PC-9 (cell line): ENCODE measurements around the gene TMEM185B. TPM values are rescaled to one million over a fixed set of nuclear protein-coding genes. Genes with fewer than 3 reads are reported as not detected.

Experiments used
- Bru-seq: library from RNA; stranded (reverse); fragments of 400-500 nt; gene quantifications from one replicate; lab custom pipeline; 2021; lab: Mats Ljungman, UMichigan
- BruChase-seq, 2 experiments: library from RNA; stranded (reverse); fragments of 400-500 nt; gene quantifications; one replicate each; lab custom pipeline; 2021; lab: Mats Ljungman, UMichigan
- BruUV-seq: library from RNA; stranded (reverse); fragments of 400-500 nt; replicated peaks from 2 replicates; lab custom pipeline; 2021; lab: Mats Ljungman, UMichigan
- CTCF ChIA-PET: fragments of 300-600 bp; sonication (Branson Sonifier 250); formaldehyde crosslinking; loops from one replicate; lab custom pipeline; 2022; ENCODE audit warnings: antibody characterized with exemption; lab: Charles Lee
- POLR2A ChIA-PET: fragments of 300-600 bp; sonication (Branson Sonifier 250); formaldehyde crosslinking; loops from one replicate; lab custom pipeline; 2022; ENCODE audit warnings: antibody characterized with exemption; ENCODE audit not compliant: unreplicated experiment; lab: Charles Lee
- DNase-seq, 2 experiments: peaks; one replicate each; pipeline versions ENCODE4 v3.0.0 to v3.0.0-alpha.2; 2015 to 2022; ENCODE audit warnings: mixed read lengths in 1 of 2
- H2AFZ ChIP-seq: fragments of 200-600 bp; sonication (generic); 2 replicates; pipeline ENCODE4 v1.8.1; 2017; ENCODE audit warnings: antibody characterized with exemption
- H3F3A ChIP-seq: fragments of 200-600 bp; sonication (generic); 2 replicates; pipeline ENCODE4 v1.8.1; 2017; ENCODE audit warnings: antibody characterized with exemption, mild to moderate bottlenecking, low read depth; ENCODE audit not compliant: insufficient read depth
- H3K27ac ChIP-seq: fragments of 200-600 bp; sonication (generic); 2 replicates; pipeline ENCODE4 v1.6.1; 2016; ENCODE audit warnings: mixed run types
- H3K27me3 ChIP-seq: fragments of 200-600 bp; sonication (generic); 2 replicates; pipeline ENCODE4 v1.6.1; 2016; ENCODE audit warnings: low read depth, mixed run types; ENCODE audit not compliant: insufficient read depth
- H3K36me3 ChIP-seq: fragments of 200-600 bp; sonication (generic); 2 replicates; pipeline ENCODE4 v1.6.1; 2016; ENCODE audit warnings: low read depth, mixed run types
- H3K4me1 ChIP-seq: fragments of 200-600 bp; sonication (generic); replicated peaks from 2 replicates; pipeline ENCODE4 v1.6.1; 2016; ENCODE audit warnings: mixed run types; ENCODE audit not compliant: insufficient read depth
- H3K4me2 ChIP-seq: fragments of 200-600 bp; sonication (generic); 2 replicates; pipeline ENCODE4 v1.6.1; 2017; ENCODE audit warnings: mixed run types
- H3K4me3 ChIP-seq: fragments of 200-600 bp; sonication (generic); 2 replicates; pipeline ENCODE4 v1.6.1; 2016; ENCODE audit warnings: mixed run types
- H3K79me2 ChIP-seq: fragments of 200-600 bp; sonication (generic); 2 replicates; pipeline ENCODE4 v1.6.1; 2017; ENCODE audit warnings: low read depth, mixed run types
- H3K9me2 ChIP-seq: fragments of 200-600 bp; sonication (generic); 2 replicates; pipeline ENCODE4 v1.8.1; 2017; ENCODE audit warnings: mild to moderate bottlenecking; ENCODE audit not compliant: insufficient read depth
- H3K9me3 ChIP-seq: fragments of 200-600 bp; sonication (generic); 2 replicates; pipeline ENCODE4 v1.8.1; 2016; ENCODE audit warnings: low read depth; ENCODE audit not compliant: insufficient read depth
- H4K20me1 ChIP-seq: fragments of 200-600 bp; sonication (generic); 2 replicates; pipeline ENCODE4 v1.8.1; 2017; ENCODE audit not compliant: insufficient read depth
- CTCF ChIP-seq: fragments of 200-600 bp; sonication (generic); conservative IDR thresholded peaks from 2 replicates; pipeline ENCODE4 v1.6.1; 2017; ENCODE audit warnings: mixed run types, antibody characterized with exemption, mild to moderate bottlenecking, moderate library complexity
- EZH2 ChIP-seq: fragments of 200-600 bp; sonication (generic); IDR thresholded peaks from 2 replicates; pipeline ENCODE4 v1.8.0; 2017; ENCODE audit warnings: antibody characterized with exemption, low read depth
- intact Hi-C: fragments of 100-400 bp; cut with micrococcal nuclease; formaldehyde crosslinking; loops from one replicate; pipeline ENCODE4 v1.10.0; 2022; ENCODE audit not compliant: unreplicated experiment
- long read RNA-seq: library from polyadenylated mRNA; stranded (forward); transcript quantifications from one replicate; pipeline ENCODE4 v2.0.0, GENCODE V29; 2022
- total RNA-seq: library from RNA; stranded (reverse); gene quantifications from 2 replicates; pipeline ENCODE4 v1.2.3, GENCODE V29; 2021

Gene TMEM185B
- total RNA-seq (23.5 and 30.3 TPM in 2 replicates), Bru-seq, nascent RNA (percentile 81 among the genes with signal in this experiment), BruChase-seq, experiment 1, labeled RNA remaining after a 2-hour chase (percentile 90 among the genes with signal in this experiment), BruChase-seq, experiment 2, labeled RNA remaining after a 6-hour chase (percentile 97 among the genes with signal in this experiment)
- long read RNA-seq, transcript TMEM185B-201 (1 exons, 2,131 nt), result major isoform, 33 of 33 reads
- long read RNA-seq, partial matches to known transcripts, result 0 of 33 reads
- long read RNA-seq, other reads (novel, unspliced or antisense), result 0 of 33 reads

DNA sequence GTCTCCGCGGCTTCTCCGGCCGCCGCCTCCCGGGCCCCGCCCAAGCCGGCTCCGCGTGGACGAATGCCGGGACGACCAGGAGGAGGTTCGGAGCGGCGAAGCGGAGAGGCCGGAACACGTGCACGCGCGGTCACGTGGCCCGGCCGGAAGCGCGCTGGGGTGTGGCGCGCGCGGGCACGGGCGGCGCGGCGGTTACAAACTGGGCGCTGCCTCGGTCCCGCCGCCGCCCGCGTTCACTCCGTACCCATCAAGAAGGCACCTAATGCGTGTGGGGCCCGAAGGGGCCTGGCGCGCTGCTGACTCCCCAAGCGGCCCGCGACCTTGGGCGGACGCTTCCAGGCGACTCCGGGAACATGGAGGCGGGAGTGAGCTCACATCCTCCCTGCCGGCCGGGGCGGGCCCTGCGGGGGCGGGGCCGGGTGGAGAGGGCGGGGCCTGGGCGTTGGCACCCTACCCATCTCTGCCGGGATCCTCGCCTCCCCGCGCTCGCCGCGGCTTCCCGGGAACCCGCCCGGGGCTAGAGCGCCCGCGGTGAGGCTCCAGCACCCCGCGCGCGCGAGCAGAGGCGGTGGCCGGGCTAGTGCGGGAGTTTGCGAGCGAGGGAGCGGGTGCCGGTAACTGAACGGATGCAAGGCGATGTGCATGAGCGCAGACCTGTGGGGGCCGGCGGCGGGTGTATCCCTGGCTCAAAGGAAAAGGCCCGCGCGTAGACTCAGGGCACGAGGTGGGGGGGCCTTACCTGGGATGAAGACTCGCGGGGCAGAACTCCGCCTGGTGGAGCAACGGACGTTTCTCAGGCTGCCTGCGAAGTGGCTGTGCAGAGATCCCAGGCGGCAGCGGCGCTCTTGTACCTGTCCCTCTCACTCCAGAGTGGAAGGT, at the start of gene TMEM185B:
TSS of gene TMEM185B (minus strand) at position 367 of the 879 bp plus-strand sequence. CDS start 424 bp downstream, outside the sequence.
- ChIA-PET POLR2A (interaction anchor here (0.5 to 1.2 kb wide), 10 partner anchors 9 to 557 kb away, joined by 3 to 30 read pairs (median 4); partner anchors contain the start of genes PTPN4 and RALB), CTCF (interaction anchor here (0.6 to 1.4 kb wide), 5 partner anchors 16 to 845 kb away, joined by 3 to 7 read pairs (median 4); partner anchors contain the start of genes EPB41L5 and RALB)
- no peaks in the 10 kb centered on the region; the same call in 1 of the 2 replicates for H3K36me3 ChIP-seq
- peak within 1 kb of the TSS; percentile 73 for H3K27ac ChIP-seq
- DNase-seq, result peak; percentile 76 to 97
- no peaks in the 10 kb centered on the region for H3K9me2 ChIP-seq
- H3K79me2 ChIP-seq, result peaks cover 43% of the 10 kb centered on the region
- H3K4me3 ChIP-seq, result peak within 1 kb of the TSS; percentile 72
- no TSS peak for BruUV-seq
- peak within 1 kb of the TSS; percentile 81 for H2AFZ ChIP-seq
- peaks cover 49% of the 10 kb centered on the region for H3K4me1 ChIP-seq
- TF ChIP-seq CTCF (peak; percentile 59; the same call in 1 of the 2 replicates), EZH2 (no peak)
- no peaks in the 10 kb centered on the region; the same call in 1 of the 2 replicates for H3F3A ChIP-seq
- no peaks in the 10 kb centered on the region for H3K9me3 ChIP-seq
- H4K20me1 ChIP-seq, result peaks cover 18% of the 10 kb centered on the region
- intact Hi-C loops, result loop anchor here (1.0 to 2.0 kb wide), 3 partner anchors 16 to 68 kb away; partner anchors contain the start of gene RALB
- peak within 1 kb of the TSS; percentile 83 for H3K4me2 ChIP-seq
- no peaks in the 10 kb centered on the region for H3K27me3 ChIP-seq

GRCh38 chr2:120271711-120272379, 48.6 kb upstream of the TMEM185B start:
- Histone ChIP-seq H3K4me1 (no peaks in the 10 kb centered on the region), H3F3A (peaks cover 9% of the 10 kb centered on the region; the same call in 1 of the 2 replicates), H3K4me2 (no peak overlapping the region), H3K36me3 (peaks cover 23% of the 10 kb centered on the region; the same call in 1 of the 2 replicates), H2AFZ (no peak overlapping the region), H3K27me3 (no peaks in the 10 kb centered on the region), H4K20me1 (no peaks in the 10 kb centered on the region), H3K9me2 (no peaks in the 10 kb centered on the region), H3K9me3 (peaks cover 19% of the 10 kb centered on the region; the same call in 1 of the 2 replicates), H3K27ac (no peak overlapping the region), H3K79me2 (peaks cover 93% of the 10 kb centered on the region), H3K4me3 (no peak overlapping the region)
- ChIA-PET POLR2A (no interaction called here), CTCF (no interaction called here)
- intact Hi-C loops, result no loop called here
- no peak for TF ChIP-seq EZH2
- no peak for TF ChIP-seq CTCF
- DNase-seq, result no peak
- no TSS peak for BruUV-seq

GRCh38 chr2:120269816-120270215, 46.6 kb upstream of the TMEM185B start:
- H3K27ac ChIP-seq, result no peak overlapping the region
- DNase-seq, result no peak
- no peak overlapping the region for H3K4me2 ChIP-seq
- no peak overlapping the region for H3K4me3 ChIP-seq
- ChIA-PET CTCF (no interaction called here), POLR2A (no interaction called here)
- TF ChIP-seq EZH2, result no peak
- BruUV-seq, result no TSS peak
- no peak overlapping the region for H2AFZ ChIP-seq
- H3K9me3 ChIP-seq, result peaks cover 10% of the 10 kb centered on the region; the same call in 1 of the 2 replicates
- H3K9me2 ChIP-seq, result no peaks in the 10 kb centered on the region
- no peaks in the 10 kb centered on the region for H4K20me1 ChIP-seq
- peaks cover 92% of the 10 kb centered on the region for H3K79me2 ChIP-seq
- H3K36me3 ChIP-seq, result peaks cover 17% of the 10 kb centered on the region; the same call in 1 of the 2 replicates
- H3K27me3 ChIP-seq, result no peaks in the 10 kb centered on the region
- intact Hi-C loops, result no loop called here
- H3K4me1 ChIP-seq, result no peaks in the 10 kb centered on the region
- no peaks in the 10 kb centered on the region for H3F3A ChIP-seq
